ELF-1 (cell line): ENCODE data around the gene GM2A.
A peak's percentile ranks its signal among the peaks of the same experiment; 100 is the strongest.
"Not testable (repeated sequence)": the region's sequence is repeated elsewhere in the genome, so short reads cannot be mapped to it uniquely, and the experiment has no call there.

Experiments
- DNase-seq: peaks from one replicate; pipeline ENCODE4 v3.0.0-alpha.2; 2016; ENCODE audit warnings: low read depth, low spot score

Gene GM2A

DNA sequence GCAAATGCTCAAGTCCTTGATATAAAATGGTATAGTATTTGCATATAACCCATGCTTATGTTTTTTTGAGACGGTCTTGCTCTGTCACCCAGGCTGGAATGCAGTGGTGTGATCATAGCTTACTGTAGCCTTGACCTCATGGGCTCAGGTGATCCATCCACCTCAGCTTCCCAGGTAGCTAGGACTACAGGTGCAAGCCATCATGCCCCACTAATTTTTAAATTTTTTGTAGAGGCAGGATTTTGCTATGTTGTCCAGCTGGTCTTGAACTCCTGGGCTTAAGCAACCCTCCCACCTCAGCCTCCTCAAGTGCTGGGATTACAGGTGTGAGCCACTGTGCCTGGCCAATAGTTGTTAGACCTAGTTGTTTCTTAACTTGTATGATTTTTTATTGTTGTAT lies 33.3 kb downstream of the GM2A start:
- no peak for DNase-seq

DNA sequence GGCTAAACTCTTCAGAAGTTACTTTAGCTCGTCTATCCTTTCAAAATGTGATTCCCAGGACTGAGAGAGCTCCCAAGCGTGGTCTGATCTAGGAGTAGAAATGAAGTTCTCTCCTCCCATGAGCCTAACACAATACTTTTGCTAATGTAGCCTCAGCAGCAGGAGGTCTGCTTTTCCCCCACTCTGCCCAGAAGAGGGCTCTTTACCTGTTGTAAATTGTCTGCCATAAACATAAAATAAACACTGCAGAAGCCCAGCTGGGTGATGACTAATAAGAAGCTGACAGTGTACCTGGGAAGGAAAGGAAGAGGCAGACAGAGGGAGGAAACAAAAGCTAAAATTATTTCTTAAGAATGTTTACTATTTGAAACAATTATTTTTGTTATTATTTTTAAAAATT lies 35.2 kb downstream of the GM2A start:
- DNase-seq, result peak; percentile 27

DNA sequence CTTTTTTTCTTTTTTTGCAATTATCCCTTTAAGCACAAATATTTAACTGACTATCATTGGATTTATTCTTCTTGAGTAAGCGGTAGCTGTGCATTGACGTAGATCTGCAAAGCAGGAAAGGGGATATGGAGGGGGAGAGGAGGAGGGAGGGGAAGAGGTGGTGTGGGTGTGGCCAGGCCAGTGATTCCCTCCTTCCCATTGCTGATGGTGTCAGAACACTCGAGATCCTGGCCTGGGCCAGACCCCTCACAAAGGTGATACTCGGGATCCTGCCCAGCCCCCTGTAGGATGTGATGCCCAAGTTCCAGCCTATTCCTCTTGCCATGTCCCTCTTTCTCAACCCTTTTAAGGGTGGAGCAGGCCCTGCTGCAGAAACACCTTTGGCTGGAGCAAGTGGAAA lies 40.6 kb downstream of the GM2A start:
- DNase-seq, result no peak

DNA sequence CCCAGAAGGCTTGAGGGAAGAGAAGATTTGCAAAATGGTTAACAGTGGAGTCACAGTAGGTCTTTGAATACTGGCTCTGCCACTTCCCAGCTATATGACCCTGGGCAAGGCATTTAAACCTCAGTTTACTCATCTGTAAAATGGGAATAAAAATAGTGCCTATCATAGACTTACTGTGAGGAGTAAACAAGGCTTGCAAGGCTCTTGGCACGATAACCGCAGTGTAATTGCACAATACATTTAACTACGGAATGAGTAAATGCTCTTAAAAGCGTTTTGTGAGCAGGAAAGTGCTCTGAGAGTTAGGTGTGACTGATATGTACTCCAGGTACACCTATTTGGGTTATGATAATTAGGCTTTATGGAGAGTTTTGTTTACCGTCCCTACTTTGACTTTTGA lies 42.2 kb downstream of the GM2A start:
- no peak for DNase-seq

DNA sequence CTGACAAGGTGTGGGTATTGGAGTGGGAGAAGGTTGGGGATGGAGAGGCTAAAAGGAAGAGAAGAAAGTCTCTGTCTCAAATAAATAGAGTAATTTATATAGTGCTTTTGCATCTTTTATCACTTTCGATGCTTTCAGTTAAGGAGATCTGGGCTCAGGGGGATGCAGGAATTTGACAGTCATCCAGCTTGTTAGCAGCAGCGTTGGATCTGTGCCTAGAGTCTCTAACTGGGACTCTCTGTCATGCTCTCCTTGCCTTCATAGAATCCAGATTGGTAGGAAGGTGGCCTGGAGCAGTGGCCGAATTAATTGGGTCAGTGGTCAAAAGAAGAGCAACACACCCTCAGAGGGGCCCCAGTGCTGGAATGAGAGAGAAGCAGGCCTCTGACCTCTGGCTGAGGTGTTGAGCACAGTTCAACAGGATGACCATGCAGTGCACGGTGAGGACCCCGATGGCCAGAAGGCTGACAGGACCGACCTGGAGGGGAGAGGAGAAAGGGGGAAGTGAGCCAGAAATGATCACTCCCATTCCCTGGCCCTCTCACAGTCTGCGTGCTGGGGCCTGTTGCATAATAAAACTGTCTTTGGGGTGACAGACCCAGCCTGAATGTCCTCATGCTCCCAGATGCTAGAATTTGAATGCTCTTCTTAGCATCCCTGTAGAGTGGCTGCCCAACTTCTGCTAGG lies 42.9 kb downstream of the GM2A start:
- no peak for DNase-seq

DNA sequence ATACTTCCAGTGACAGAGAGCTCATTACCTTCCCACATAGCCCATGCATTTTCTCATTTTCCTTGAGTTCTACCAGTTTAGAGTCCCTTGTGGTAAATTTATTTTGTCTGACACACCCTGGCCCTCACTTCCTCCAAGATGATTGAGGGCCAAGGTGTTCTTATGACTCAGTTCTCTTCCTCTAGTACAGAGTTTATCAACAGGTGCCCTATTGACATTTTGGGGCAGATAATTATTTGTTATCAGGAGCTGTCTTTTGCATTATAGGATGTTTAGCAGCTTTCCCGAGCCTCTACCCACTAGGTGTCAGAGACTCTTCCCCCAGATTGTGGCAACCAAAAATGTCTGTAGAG lies 43.5 kb downstream of the GM2A start:
- DNase-seq, result no peak

DNA sequence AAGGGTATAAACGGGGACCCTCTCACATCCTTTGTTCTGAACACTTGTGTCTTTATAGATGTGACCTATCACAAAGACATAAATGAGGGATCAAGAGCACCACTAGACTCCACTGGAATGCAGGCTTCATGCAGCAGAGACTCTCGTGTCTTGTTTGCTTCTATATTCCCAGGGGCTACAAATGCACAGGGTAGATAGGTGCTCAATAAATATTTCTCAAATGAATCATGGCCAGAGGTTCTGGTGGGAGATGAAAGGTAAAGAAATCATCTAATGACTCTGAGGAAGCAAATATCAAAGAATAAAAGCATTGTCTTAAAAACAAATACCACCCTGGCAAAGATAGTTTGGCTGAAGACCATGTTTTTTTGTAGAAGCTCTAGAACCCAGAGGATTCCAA lies 44.0 kb downstream of the GM2A start:
- no peak for DNase-seq

DNA sequence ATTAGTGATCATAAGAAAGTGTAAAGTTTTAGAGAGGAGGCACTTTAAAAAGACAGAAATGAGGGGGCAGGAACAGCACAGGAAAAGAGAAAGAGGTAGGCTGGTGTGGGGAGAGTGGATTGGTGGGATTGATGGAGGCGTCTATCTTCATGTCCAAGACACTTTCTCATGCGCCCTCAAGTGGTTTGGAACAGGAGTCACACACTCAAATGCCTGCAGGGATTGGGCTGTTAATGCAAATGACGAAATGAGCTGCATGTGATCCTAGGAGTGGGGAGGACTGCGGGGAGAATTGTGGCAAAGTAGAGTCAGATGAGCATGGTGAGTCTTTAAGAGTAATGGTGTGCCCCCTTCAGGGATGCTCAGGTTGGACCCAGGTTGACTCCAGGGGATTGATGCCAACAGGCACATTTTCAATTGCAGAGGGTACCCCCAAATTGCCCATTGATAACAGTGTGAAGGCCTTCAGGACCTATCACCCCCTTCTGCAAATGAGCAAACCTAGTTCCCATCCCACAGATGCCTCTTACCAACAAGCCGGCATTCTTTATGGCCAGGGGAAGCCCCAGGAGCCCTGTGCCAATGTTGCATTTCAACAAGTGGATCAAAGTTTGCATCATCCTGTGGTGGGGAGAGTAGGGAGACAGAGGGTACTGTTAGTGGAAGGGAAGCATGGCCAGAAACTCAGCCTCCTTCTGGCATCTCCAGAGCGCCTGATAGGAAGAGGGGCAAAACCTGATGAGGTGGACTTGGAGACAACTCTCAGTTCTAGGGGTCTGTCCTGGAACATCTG lies 45.3 kb downstream of the GM2A start:
- DNase-seq, result peak; percentile 82

DNA sequence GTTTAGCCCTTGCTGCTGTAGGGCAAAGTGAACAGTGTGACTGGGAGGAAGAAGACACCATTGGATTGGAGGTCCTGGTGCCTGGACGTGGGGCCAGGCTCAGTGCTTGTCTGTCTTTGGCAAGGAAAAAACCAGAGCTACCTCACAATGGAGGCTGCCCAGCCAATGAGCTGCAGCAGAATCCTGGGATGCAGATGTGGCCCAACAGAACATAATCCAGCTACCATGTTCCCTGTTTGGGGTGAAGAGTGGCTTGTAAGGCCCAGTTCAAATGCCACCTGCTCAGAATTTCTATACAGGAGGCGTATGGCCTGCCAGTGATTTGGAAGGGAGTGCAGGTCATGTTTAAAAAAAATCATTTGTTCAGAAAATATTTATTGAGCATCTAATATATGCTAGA lies 50.7 kb downstream of the GM2A start, which contains the start of gene SLC36A3:
SLC36A3 (minus strand) TSS at position 101 of the 400 bp plus-strand sequence. CDS start 412 bp downstream, outside the sequence.
- DNase-seq, result no peak

DNA sequence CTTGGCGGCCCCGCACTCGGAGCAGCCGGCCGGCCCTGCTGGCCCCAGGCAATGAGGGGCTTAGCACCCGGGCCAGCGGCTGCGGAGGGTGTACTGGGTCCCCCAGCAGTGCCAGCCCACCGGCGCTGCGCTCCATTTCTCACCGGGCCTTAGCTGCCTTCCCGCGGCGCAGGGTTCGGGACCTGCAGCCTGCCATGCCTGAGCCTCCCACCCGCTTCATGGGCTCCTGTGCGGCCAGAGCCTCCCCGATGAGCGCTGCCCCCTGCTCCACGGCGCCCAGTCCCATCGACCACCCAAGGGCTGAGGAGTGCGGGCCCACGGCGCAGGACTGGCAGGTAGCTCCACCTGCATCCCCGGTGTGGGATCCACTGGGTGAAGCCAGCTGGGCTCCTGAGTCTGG lies 56.3 kb downstream of the GM2A start:
- not testable (repeated sequence) for DNase-seq

DNA sequence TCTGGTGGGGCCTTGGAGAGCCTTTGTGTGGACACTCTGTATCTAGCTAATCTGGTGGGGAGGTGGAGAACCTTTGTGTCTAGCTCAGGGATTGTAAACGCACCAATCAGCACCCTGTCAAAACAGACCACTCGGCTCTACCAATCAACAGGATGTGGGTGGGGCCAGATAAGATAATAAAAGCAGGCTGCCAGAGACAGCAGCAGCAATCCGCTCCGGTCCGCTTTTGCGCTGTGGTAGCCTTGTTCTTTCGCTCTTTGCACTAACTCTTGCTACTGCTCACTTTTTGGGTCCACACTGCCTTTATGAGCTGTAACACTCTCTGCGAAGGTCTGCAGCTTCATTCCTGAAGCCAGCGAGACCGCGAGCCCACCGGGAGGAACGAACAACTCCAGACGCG lies 56.8 kb downstream of the GM2A start:
- not testable (repeated sequence) for DNase-seq

DNA sequence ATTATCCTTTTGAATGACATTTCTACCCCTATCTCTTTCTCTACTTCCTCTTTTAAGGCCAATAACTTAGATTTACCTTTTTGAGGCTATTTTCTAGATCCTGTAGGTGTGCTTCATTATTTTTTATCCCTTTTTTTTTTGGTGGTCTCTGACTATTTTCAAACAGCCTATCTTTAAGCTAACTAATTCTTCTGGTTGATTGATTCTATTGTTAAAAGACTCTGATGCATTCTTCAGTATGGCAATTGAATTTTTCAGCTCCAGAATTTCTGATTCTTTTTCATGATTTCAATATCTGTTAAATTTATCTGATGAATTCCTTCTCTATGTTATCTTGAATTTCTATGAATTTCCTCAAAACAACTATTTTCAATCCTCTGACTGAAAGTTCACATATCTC lies 57.9 kb downstream of the GM2A start:
- no peak for DNase-seq

DNA sequence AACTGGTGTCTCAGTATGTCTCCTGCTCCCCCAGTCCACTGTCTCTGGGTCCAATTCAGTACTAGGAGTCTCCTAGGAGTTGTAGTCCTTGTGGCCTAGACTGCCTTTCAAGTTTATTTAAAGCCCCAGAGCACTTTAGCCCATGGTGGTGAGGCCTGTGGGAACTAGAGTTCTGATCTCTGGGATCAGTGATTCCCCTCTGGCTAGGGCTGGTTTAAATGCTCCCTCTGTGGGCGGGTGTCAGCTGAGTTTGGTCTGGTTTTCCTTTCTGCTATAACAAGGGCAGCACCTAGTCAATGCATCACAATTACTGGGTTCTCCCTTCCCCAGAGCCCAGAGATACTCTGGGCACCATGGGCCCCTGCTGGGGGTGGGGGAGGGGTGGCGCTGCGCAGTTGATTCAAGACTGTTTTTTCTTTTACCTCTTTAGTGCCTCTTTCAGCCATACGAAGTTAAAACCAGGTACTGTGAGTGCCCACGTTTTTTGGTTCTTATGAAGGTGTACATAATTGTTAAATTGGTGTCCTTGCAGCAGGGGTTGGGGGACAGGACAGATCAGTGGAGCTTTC lies 59.9 kb downstream of the GM2A start:
- peak; percentile 49 for DNase-seq

DNA sequence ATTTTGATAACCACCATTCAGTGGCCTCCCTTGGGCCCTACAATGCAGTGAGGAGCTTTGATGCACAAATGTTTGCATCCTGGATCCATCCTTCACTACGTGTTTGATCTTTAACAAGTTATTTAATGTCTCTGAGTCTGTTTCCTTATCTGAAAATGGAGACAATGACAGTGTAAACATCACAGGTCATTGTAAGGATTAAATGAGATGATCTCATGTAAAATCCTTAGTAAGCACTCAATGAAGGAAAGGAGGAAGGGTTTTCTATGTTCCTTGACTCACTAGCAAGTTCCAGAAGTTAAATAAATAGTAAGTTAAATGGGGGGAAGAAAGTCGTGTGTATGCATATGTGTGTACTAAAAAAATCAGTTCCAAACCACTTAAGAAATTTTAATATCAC lies 60.4 kb downstream of the GM2A start:
- no peak for DNase-seq

DNA sequence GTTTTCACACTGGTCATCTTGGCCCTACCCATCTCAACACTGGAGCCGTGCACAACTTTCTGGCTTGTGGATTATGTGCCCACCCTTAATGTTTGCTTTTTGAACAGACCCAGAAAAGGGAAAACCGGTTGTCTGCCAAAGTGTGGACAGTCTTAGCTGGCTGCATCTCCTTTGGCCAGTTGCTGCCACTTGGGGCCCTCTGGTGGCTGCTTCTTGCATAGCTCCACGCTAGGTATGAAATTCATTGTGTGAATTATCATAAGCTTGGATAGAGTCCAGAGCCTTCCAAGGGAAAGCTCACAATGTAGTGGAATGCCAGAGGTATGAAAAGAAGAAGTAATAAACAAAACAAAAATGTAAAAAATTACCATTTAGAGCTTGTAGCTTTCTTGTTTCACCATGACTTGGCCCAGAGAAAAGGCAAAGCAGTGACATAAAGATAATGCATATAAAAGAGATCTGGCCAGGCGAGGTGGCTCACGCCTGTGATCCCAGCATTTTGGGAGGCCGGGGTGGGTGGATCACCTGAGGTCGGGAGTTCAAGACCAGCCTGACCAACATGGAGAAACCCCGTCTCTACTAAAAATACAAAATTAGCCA lies 63.1 kb downstream of the GM2A start:
- peak; percentile 58 for DNase-seq

DNA sequence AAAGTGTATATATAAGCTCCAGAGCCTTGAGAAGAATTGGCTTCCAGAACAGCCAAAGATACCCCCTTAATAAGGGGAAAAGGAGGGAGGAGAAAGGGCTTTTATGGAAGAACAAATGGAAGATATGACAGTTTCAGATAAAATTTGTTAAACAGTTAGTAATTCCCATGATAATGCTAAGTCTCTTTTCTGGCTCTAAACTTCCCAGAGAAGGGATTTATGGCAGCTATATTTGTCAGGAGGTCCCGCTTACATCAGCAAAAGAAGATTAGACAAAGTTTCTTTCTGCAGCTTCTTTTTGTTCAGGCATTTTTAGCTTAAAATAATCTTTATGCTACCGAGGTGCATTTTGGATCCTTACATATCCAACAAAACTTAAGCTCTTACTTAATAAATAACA lies 64.9 kb downstream of the GM2A start:
- no peak for DNase-seq

DNA sequence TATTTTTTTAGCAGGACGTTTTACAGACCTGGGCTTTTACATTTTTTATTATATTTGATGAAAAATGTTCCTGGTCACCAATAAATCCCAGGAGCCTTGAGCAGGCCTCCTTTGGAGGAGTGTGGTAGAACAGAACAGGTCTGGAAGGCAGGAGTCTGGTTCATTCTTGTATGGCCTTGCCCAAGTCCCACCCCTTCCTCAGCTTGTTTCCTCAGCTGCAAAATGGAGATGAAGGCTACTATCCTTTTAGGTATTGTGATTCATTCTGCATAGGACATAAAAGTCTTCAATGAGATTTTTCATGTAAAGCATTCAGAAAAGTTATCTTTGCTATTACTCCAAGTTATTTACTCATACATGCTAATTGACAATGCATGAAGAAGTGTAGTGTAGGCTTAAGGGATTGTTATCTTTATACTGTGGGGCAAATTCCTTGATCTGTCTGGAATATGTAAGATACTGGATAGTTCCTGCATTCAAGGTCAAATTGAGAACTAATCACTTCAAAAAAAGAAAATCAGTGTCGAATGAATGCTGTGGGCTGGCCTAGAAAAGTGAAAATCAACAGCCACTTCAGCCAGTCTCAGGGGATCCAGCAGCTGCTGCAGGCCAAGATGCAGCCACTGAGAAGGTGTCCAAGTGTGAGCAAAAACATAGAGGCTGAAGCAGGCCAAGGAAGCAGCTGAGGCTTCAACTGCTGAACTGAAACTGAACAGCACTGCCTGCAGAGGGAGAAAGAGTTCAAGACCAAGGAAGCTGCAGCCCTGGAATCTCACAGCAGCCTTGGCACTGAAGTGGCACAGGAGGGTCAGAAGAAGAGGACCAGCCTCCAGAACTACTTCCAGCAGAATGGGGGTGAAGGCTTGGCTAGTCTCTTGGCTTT lies 66.1 kb downstream of the GM2A start:
- DNase-seq, result peak; percentile 50
